Measurements from ENCODE around the gene TMEM179B.
"Not testable (repeated sequence)": the region's sequence is repeated elsewhere in the genome, so short reads cannot be mapped to it uniquely, and the experiment has no call there.

TMEM179B gene

GRCh38 chr11:62787005-62787759 is at the start of gene TMEM179B:
Gene TMEM179B (plus strand): TSS chr11:62787402. CDS start chr11:62787432, 30 bp downstream.
- peak; percentile 97 to 99 for DNase-seq

GRCh38 chr11:62747475-62748160 is 39.6 kb upstream of the TMEM179B start:
- peak; percentile 82 to 90 for DNase-seq

DNA sequence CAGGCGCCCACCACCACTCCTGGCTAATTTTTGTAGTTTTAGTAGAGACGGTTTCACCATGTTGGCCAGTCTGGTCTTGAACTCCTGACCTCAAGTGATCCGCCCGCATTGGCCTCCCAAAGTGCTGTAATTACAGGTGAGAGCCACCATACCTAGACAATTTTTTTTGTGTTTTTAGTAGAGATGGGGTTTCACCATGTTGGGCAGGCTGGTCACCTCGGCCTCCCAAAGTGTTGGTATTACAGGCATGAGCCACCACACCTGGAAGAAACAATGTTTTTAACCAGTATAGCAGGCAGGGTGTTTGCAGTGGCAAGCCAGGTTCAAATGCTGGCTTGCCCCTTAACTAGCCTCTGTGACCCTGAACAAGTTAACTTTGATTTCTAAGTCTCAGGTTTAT is 37.3 kb upstream of the TMEM179B start:
- DNase-seq: not testable (repeated sequence)

- no peak for DNase-seq
These were observed 34.9 kb upstream of the TMEM179B start for GRCh38 chr11:62752177-62752785.

GRCh38 chr11:62752994-62753735 is 34.0 kb upstream of the TMEM179B start:
- DNase-seq: no peak

GRCh38 chr11:62753736-62754603 is 33.2 kb upstream of the TMEM179B start, which contains the start of gene ZBTB3:
Gene ZBTB3 (minus strand): TSS chr11:62754160. CDS start chr11:62753664, 496 bp downstream.
- DNase-seq: peak; percentile 100

GRCh38 chr11:62755086-62755615 is 32.1 kb upstream of the TMEM179B start:
- DNase-seq: no peak

DNA sequence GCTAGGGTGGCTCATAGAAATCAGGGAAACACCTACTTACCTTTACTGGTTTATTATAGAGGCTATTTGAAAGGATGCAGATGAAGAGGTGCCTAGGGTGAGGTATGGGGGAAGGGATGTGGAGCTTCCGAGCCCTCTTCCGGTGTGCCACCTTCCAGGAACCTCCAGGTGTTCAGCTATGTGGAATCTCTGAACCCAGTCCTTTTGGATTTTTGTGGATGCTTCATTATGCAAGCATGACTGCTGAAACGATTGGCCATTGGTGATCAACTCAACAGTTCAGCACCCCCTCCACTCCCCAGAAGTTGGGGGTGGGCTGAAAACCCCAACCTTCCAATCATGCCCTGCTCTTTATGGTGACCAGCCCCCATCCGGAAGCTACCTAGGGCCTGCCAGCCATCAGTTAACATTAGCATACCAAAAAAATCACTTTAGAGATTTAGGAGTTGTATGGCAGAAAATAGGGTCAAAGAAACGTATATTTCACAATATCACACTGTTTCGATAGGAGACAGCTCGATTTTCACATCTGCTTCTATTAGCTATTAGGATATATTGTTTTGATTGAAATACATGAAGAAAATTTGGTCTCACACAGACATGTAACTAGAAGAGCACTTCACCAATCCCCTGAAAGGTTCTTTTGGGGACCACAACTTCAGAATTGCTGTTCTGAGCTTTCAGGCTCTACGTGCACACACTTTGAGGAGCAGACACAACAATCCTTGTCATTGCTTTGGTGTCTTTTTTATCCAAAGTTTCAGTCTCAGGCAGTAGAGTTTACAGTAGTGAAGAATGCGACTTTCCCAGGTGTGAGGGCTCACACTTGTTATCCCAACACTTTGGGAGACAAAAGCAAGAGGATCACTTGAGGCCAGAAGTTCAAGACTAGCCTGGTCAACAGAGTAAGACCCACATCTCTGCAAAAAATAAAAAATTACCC is 29.1 kb upstream of the TMEM179B start:
- DNase-seq: no peak

DNA sequence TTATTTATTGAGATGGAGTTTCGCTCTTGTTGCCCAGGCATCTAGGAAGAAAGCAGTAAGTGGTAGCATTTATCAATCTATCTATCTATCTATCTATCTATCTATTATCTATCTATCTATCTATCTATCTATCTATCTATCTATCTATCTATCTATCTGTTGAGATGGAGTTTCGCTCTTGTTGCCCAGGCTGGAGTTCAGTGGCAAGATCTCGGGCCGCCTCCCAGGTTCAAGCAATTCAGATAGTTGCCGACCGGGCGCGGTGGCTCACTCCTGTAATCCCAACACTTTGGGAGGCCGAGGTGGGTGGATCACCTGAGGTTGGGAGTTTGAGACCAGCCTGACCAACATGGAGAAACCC is 26.4 kb upstream of the TMEM179B start:
- DNase-seq: peak in 1 of 2 experiments; percentile 22

- DNase-seq: peak in 1 of 2 experiments; percentile 76
These were observed 16.4 kb upstream of the TMEM179B start for GRCh38 chr11:62770778-62771143.

DNA sequence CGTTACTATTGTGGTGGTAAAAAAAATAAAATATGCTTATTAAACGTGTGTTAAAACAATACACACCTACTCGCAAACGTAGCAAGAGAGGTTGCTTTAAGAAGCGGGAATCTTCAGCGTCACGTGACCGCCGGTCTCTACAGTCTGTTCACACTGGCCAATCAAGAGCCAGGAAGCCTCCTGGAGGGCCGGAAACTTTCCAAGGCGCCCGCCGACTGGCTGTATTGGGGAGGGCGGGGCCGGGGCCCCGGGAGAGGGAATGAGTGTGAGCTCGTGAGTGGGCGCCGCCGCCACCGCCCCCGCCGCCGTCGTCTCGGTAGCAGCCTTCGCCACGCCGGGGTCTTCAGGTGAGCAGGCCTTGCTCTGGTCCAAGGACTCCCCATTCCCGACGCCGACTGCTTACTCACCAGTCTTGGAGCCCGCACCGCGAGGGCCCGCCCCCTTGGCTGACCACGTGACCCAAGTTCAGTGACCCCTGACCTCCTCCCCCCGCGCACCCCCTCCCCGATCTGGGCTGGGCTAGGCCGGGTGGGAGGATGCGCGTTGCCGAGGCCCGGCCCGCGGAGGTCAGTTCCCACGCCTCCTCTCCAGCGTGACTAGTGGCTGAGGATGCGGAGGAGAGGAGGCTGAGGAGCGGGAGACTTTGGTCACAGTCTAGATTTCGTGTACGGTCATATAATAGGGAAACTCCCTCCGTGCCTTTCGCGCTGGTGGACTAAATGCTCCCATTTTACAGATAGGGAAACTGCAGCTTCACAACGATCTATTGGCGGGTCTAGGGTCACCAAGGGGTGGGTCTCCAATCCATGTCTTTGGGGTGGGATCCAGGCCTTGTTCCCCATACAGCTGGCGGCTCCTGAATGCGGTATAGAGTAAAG is 15.8 kb upstream of the TMEM179B start, which contains the start of gene TAF6L:
Gene TAF6L (plus strand): TSS at position 253 of the 878 bp plus-strand sequence. CDS start 4,388 bp downstream, outside the sequence.
- peak; percentile 98 to 99 for DNase-seq

GRCh38 chr11:62774407-62774806 is 12.8 kb upstream of the TMEM179B start:
- no peak for DNase-seq

GRCh38 chr11:62775646-62776045 is 11.6 kb upstream of the TMEM179B start:
- no peak for DNase-seq

- DNase-seq: no peak
These were observed 9.8 kb upstream of the TMEM179B start for GRCh38 chr11:62777389-62777788.

DNA sequence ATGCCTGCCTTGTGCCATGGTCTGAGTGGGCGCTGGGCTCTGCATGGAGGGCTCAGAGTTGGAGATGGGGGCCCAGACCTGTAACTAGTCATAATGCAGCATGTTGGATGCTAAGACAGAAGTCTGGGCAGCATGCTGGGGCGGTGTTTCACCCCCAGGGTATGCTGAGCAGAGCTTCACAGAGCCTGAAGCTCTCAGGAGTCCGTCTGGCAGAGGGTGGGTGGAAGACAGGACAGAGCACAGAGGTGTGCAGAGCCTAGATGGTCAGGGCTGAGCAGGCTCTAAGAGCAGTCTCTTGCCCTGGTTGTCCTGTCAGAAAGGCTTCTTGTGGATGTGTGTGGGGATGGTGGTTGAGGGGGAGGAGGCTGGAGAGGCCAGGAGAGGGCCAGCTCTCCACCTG is 8.8 kb upstream of the TMEM179B start:
- DNase-seq: no peak

GRCh38 chr11:62782753-62783152 is 4.4 kb upstream of the TMEM179B start:
- DNase-seq: no peak

DNA sequence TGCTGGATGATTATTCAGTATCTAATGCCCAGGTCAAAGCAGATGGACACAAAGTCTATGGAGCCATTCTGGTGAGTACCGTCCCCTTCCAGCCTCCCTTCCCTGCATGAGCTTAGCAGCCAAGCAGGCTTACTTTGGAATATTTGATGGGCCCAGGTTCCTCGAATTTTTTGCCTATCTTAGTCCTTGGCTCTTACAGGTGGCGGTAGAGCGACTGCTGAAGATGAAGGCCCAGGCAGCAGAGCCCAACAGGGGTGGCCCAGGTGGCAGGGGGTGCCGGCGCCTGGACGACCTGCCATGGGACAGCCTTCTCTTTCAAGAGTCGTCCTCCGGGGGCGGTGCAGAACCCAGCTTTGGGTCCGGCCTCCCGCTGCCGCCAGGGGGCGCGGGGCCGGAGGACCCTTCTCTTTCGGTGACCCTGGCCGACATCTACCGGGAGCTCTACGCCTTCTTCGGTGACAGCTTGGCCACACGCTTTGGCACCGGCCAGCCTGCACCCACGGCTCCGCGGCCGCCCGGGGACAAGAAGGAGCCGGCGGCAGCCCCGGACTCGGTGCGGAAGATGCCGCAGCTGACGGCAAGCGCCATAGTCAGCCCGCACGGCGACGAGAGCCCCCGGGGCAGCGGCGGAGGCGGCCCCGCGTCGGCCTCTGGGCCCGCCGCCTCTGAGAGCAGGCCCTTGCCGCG is 741 bp upstream of the TMEM179B start:
- peak; percentile 80 to 93 for DNase-seq

GRCh38 chr11:62788991-62789390 is 1.8 kb downstream of the TMEM179B start:
- no peak for DNase-seq

DNA sequence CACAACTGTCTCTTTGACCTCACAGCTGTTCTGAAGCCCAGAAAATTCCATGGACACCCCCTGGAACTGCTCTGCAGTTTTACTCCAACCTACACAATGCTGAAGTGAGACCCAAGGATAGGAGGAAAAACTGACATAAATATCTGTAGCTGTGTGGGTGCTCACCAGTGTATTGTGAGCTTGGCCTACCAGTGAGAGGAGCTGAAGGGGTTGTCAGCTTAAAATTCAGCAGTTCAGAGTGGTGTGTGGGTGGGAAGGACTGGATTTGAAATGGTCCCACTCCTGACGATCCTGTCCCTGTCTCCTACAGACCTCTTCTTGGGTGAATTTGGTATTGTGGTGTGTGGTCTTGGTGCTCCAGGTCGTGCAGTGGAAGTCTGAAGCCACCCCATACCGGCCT is 2.4 kb downstream of the TMEM179B start:
- no peak for DNase-seq

Data from NCI-H526 (cell line).